ENCODE results near the gene GRID1. TPM values are rescaled to one million over a fixed set of nuclear protein-coding genes. Genes with fewer than 3 reads are reported as not detected.
"Not testable (repeated sequence)": the region's sequence is repeated elsewhere in the genome, so short reads cannot be mapped to it uniquely, and the experiment has no call there.

The GRID1 gene
- polyA plus RNA-seq, 4 donors: 0.27 to 1.1 (median 0.40) TPM; not detected in 1

- no peak overlapping the region for H3K27ac ChIP-seq (ENCODE audit: low read depth in 1 of 3, low read length in 2 of 3)
- DNase-seq (peak; percentile 77 to 84), FAIRE-seq (no peak)
- H3K4me1 ChIP-seq (ENCODE audit: control insufficient read depth in 3 of 3, insufficient read depth in 2 of 3, low read depth in 1 of 3, low read length in 2 of 3): peaks cover 0 to 6% (median 0%) of the 10 kb centered on the region in 3 donors
- H3K9me3 ChIP-seq (ENCODE audit: control insufficient read depth in 2 of 2, insufficient read depth in 1 of 2, low read depth in 1 of 2, low read length in 1 of 2): no peaks in the 10 kb centered on the region
- 3 to 13% (median 12%) methylated on average over 47 to 53 of the region's 53 CpGs for WGBS, 3 donors
- H3K4me3 ChIP-seq (ENCODE audit: low read depth in 1 of 3, low read length in 3 of 3): peak overlapping the region in 2 of 3 donors; percentile 26 to 53
- H3K36me3 ChIP-seq (ENCODE audit: control insufficient read depth in 3 of 3, insufficient read depth in 2 of 3, low read depth in 1 of 3, low read length in 3 of 3): no peaks in the 10 kb centered on the region
- H3K27me3 ChIP-seq (ENCODE audit: control insufficient read depth in 3 of 3, insufficient read depth in 3 of 3, low read length in 3 of 3): peaks cover 0 to 19% (median 10%) of the 10 kb centered on the region in 3 donors
Observed at GRCh38 chr10:86389441-86390193, 23.0 kb upstream of the GRID1 start.

- FAIRE-seq; H3K9me3 ChIP-seq (ENCODE audit: control insufficient read depth in 2 of 2, insufficient read depth in 1 of 2, low read depth in 1 of 2, low read length in 1 of 2); H3K4me1 ChIP-seq (ENCODE audit: control insufficient read depth in 3 of 3, insufficient read depth in 2 of 3, low read depth in 1 of 3, low read length in 2 of 3); DNase-seq; H3K27ac ChIP-seq (ENCODE audit: low read depth in 1 of 3, low read length in 2 of 3); H3K36me3 ChIP-seq (ENCODE audit: control insufficient read depth in 3 of 3, insufficient read depth in 2 of 3, low read depth in 1 of 3, low read length in 3 of 3): not testable (repeated sequence)
- peak overlapping the region in 2 of 3 donors; percentile 26 to 53 for H3K4me3 ChIP-seq (ENCODE audit: low read depth in 1 of 3, low read length in 3 of 3)
- H3K27me3 ChIP-seq (ENCODE audit: control insufficient read depth in 3 of 3, insufficient read depth in 3 of 3, low read length in 3 of 3): peaks cover 0 to 19% (median 10%) of the 10 kb centered on the region in 3 donors
- 18 to 38% (median 32%) methylated on average over 12 of the region's 12 CpGs for WGBS, 3 donors
Observed at GRCh38 chr10:86389109-86389440, 22.5 kb upstream of the GRID1 start.

- no peaks in the 10 kb centered on the region for H3K9me3 ChIP-seq (ENCODE audit: control insufficient read depth in 2 of 2, insufficient read depth in 1 of 2, low read depth in 1 of 2, low read length in 1 of 2)
- no peak overlapping the region for H3K27ac ChIP-seq (ENCODE audit: low read depth in 1 of 3, low read length in 2 of 3)
- DNase-seq (peak in 1 of 2 donors; percentile 33), FAIRE-seq (no peak)
- H3K36me3 ChIP-seq (ENCODE audit: control insufficient read depth in 3 of 3, insufficient read depth in 2 of 3, low read depth in 1 of 3, low read length in 3 of 3): no peaks in the 10 kb centered on the region
- H3K27me3 ChIP-seq (ENCODE audit: control insufficient read depth in 3 of 3, insufficient read depth in 3 of 3, low read length in 3 of 3): peaks cover 0 to 19% (median 10%) of the 10 kb centered on the region in 3 donors
- H3K4me1 ChIP-seq (ENCODE audit: control insufficient read depth in 3 of 3, insufficient read depth in 2 of 3, low read depth in 1 of 3, low read length in 2 of 3): peaks cover 0 to 6% (median 0%) of the 10 kb centered on the region in 3 donors
- no peak overlapping the region for H3K4me3 ChIP-seq (ENCODE audit: low read depth in 1 of 3, low read length in 3 of 3)
- WGBS, 3 donors: 45 to 62% (median 52%) methylated on average over 13 of the region's 13 CpGs
Observed at GRCh38 chr10:86388119-86388704, 21.6 kb upstream of the GRID1 start.

GRCh38 chr10:86387178-86387794, 20.7 kb upstream of the GRID1 start:
- H3K27me3 ChIP-seq (ENCODE audit: control insufficient read depth in 3 of 3, insufficient read depth in 3 of 3, low read length in 3 of 3): peaks cover 0 to 19% (median 10%) of the 10 kb centered on the region in 3 donors
- no peaks in the 10 kb centered on the region for H3K36me3 ChIP-seq (ENCODE audit: control insufficient read depth in 3 of 3, insufficient read depth in 2 of 3, low read depth in 1 of 3, low read length in 3 of 3)
- FAIRE-seq (no peak), DNase-seq (no peak)
- 58 to 73% (median 72%) methylated on average over 7 of the region's 7 CpGs for WGBS, 3 donors
- H3K4me1 ChIP-seq (ENCODE audit: control insufficient read depth in 3 of 3, insufficient read depth in 2 of 3, low read depth in 1 of 3, low read length in 2 of 3): peaks cover 0 to 6% (median 0%) of the 10 kb centered on the region in 3 donors
- no peak overlapping the region for H3K4me3 ChIP-seq (ENCODE audit: low read depth in 1 of 3, low read length in 3 of 3)
- no peaks in the 10 kb centered on the region for H3K9me3 ChIP-seq (ENCODE audit: control insufficient read depth in 2 of 2, insufficient read depth in 1 of 2, low read depth in 1 of 2, low read length in 1 of 2)
- no peak overlapping the region for H3K27ac ChIP-seq (ENCODE audit: low read depth in 1 of 3, low read length in 2 of 3)

GRCh38 chr10:86385806-86386205, 19.2 kb upstream of the GRID1 start:
- H3K27ac ChIP-seq (ENCODE audit: low read depth in 1 of 3, low read length in 2 of 3): no peak overlapping the region
- H3K4me3 ChIP-seq (ENCODE audit: low read depth in 1 of 3, low read length in 3 of 3): no peak overlapping the region
- no peaks in the 10 kb centered on the region for H3K36me3 ChIP-seq (ENCODE audit: control insufficient read depth in 3 of 3, insufficient read depth in 2 of 3, low read depth in 1 of 3, low read length in 3 of 3)
- peaks cover 0 to 19% (median 8%) of the 10 kb centered on the region in 3 donors for H3K27me3 ChIP-seq (ENCODE audit: control insufficient read depth in 3 of 3, insufficient read depth in 3 of 3, low read length in 3 of 3)
- DNase-seq: no peak
- H3K9me3 ChIP-seq (ENCODE audit: control insufficient read depth in 2 of 2, insufficient read depth in 1 of 2, low read depth in 1 of 2, low read length in 1 of 2): no peaks in the 10 kb centered on the region
- H3K4me1 ChIP-seq (ENCODE audit: control insufficient read depth in 3 of 3, insufficient read depth in 2 of 3, low read depth in 1 of 3, low read length in 2 of 3): peaks cover 0 to 6% (median 0%) of the 10 kb centered on the region in 3 donors
- no peak for FAIRE-seq
- WGBS, 3 donors: 87 to 90% (median 89%) methylated on average over 3 of the region's 3 CpGs

GRCh38 chr10:86377797-86378146, 11.2 kb upstream of the GRID1 start:
- H3K9me3 ChIP-seq (ENCODE audit: control insufficient read depth in 2 of 2, insufficient read depth in 1 of 2, low read depth in 1 of 2, low read length in 1 of 2): no peaks in the 10 kb centered on the region
- DNase-seq: no peak
- no peak overlapping the region for H3K27ac ChIP-seq (ENCODE audit: low read depth in 1 of 3, low read length in 2 of 3)
- peaks cover 0 to 4% (median 0%) of the 10 kb centered on the region in 3 donors for H3K4me1 ChIP-seq (ENCODE audit: control insufficient read depth in 3 of 3, insufficient read depth in 2 of 3, low read depth in 1 of 3, low read length in 2 of 3)
- WGBS, 3 donors: 32 to 44% (median 40%) methylated on average over 6 of the region's 6 CpGs
- peaks cover 0 to 29% (median 5%) of the 10 kb centered on the region in 3 donors for H3K27me3 ChIP-seq (ENCODE audit: control insufficient read depth in 3 of 3, insufficient read depth in 3 of 3, low read length in 3 of 3)
- no peak for FAIRE-seq
- no peaks in the 10 kb centered on the region for H3K36me3 ChIP-seq (ENCODE audit: control insufficient read depth in 3 of 3, insufficient read depth in 2 of 3, low read depth in 1 of 3, low read length in 3 of 3)
- no peak overlapping the region for H3K4me3 ChIP-seq (ENCODE audit: low read depth in 1 of 3, low read length in 3 of 3)

- Histone ChIP-seq H3K4me1 (ENCODE audit: control insufficient read depth in 3 of 3, insufficient read depth in 2 of 3, low read depth in 1 of 3, low read length in 2 of 3) (peaks cover 0 to 4% (median 0%) of the 10 kb centered on the region in 3 donors), H3K36me3 (ENCODE audit: control insufficient read depth in 3 of 3, insufficient read depth in 2 of 3, low read depth in 1 of 3, low read length in 3 of 3) (no peaks in the 10 kb centered on the region), H3K4me3 (ENCODE audit: low read depth in 1 of 3, low read length in 3 of 3) (no peak overlapping the region), H3K27me3 (ENCODE audit: control insufficient read depth in 3 of 3, insufficient read depth in 3 of 3, low read length in 3 of 3) (peaks cover 0 to 29% (median 9%) of the 10 kb centered on the region in 3 donors), H3K27ac (ENCODE audit: low read depth in 1 of 3, low read length in 2 of 3) (no peak overlapping the region), H3K9me3 (ENCODE audit: control insufficient read depth in 2 of 2, insufficient read depth in 1 of 2, low read depth in 1 of 2, low read length in 1 of 2) (no peaks in the 10 kb centered on the region)
- 17 to 22% (median 22%) methylated on average over 54 to 68 of the region's 68 CpGs for WGBS, 3 donors
- DNase-seq (peak; percentile 58 to 84), FAIRE-seq (no peak)
Observed at GRCh38 chr10:86376852-86377796, 10.5 kb upstream of the GRID1 start.

- H3K27me3 ChIP-seq (ENCODE audit: control insufficient read depth in 3 of 3, insufficient read depth in 3 of 3, low read length in 3 of 3): peaks cover 0 to 37% (median 9%) of the 10 kb centered on the region in 3 donors
- no peak for FAIRE-seq
- no peak for DNase-seq
- H3K4me1 ChIP-seq (ENCODE audit: control insufficient read depth in 3 of 3, insufficient read depth in 2 of 3, low read depth in 1 of 3, low read length in 2 of 3): peaks cover 0 to 4% (median 0%) of the 10 kb centered on the region in 3 donors
- 72 to 81% (median 74%) methylated on average over 6 to 7 of the region's 7 CpGs for WGBS, 3 donors
- H3K4me3 ChIP-seq (ENCODE audit: low read depth in 1 of 3, low read length in 3 of 3): no peak overlapping the region
- no peak overlapping the region for H3K27ac ChIP-seq (ENCODE audit: low read depth in 1 of 3, low read length in 2 of 3)
- H3K36me3 ChIP-seq (ENCODE audit: control insufficient read depth in 3 of 3, insufficient read depth in 2 of 3, low read depth in 1 of 3, low read length in 3 of 3): no peaks in the 10 kb centered on the region
- H3K9me3 ChIP-seq (ENCODE audit: control insufficient read depth in 2 of 2, insufficient read depth in 1 of 2, low read depth in 1 of 2, low read length in 1 of 2): no peaks in the 10 kb centered on the region
Observed at GRCh38 chr10:86376403-86376802, 9.8 kb upstream of the GRID1 start.
